HG03066 (cell line): ENCODE measurements around the gene DTWD2.
"Not testable (repeated sequence)": the region's sequence is repeated elsewhere in the genome, so short reads cannot be mapped to it uniquely, and the experiment has no call there.

Source experiments
- ATAC-seq: cut with Tn5 transposase; IDR thresholded peaks from one replicate; pipeline ENCODE4 v1.9.1; 2021; ENCODE audit warnings: low read depth; ENCODE audit not compliant: unreplicated experiment

The DTWD2 gene

GRCh38 chr5:118998861-118999260 lies 10.5 kb upstream of the DTWD2 start:
- ATAC-seq = not testable (repeated sequence)

DNA sequence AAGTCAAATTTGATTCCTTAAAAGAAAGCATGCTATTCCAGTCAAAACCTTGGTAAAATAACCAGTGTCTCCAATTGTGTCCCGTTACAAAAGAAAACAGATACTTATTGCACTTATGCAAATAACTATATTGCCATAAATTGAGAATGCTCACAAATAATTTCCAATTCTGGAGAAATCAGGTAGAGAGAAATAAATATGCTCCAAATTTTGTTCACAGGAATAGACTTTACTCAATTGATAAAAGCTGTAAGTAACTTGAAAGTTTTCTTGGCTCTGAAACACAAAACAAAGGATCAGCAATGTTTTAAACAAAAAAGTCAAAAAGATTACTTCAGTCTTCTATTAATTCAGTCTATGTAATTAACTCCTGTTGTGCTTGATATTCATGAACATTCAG lies 7.8 kb upstream of the DTWD2 start:
- no peak for ATAC-seq

DNA sequence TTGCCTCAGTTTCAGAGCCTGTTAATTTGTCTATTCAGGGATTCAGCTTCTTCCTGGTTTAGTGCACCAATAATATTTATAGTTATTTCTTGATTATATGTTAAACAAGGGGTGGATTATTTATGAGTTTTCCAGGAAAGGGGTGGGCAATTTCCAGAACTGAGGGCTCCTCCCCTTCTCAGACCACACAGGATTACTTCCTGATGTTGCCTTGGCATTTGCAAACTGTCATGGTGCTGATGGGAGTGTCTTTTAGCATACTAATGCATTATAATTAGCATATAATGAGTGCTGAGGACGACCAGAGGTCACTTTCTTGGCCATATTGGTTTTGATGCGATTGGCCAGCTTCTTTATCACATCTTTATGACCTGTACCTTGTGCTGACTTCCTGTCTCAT lies 6.2 kb upstream of the DTWD2 start:
- no peak for ATAC-seq

- ATAC-seq = not testable (repeated sequence)
Measured at GRCh38 chr5:118993118-118993517, 4.8 kb upstream of the DTWD2 start.

GRCh38 chr5:118992055-118992454 lies 3.7 kb upstream of the DTWD2 start:
- ATAC-seq = not testable (repeated sequence)

DNA sequence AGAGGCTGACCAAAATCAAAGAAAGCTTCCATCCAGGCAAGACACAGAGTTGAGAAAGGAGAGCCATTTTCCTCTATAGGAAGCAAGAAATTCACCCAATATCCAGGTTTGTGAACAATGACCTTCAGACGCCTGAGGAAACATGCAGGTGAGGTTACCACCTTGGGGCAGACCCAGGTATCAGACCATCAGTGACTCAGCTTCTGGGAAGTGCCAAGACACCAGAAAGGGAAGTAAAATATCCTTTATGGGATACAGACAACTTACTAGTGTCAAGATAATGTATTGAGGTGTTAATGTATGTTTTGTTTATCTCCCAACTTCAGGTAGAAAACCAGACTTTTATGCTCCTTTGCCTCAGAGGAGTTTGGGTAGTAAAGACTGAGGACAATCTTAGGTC lies 2.2 kb upstream of the DTWD2 start:
- no peak for ATAC-seq

- no peak for ATAC-seq
Measured at GRCh38 chr5:118989816-118990215, 1.5 kb upstream of the DTWD2 start.

GRCh38 chr5:118988866-118989180 lies 476 bp upstream of the DTWD2 start:
- ATAC-seq = no peak

GRCh38 chr5:118984602-118985001 lies 3.7 kb downstream of the DTWD2 start:
- ATAC-seq = no peak

- no peak for ATAC-seq
Measured at GRCh38 chr5:118981783-118982182, 6.6 kb downstream of the DTWD2 start.

DNA sequence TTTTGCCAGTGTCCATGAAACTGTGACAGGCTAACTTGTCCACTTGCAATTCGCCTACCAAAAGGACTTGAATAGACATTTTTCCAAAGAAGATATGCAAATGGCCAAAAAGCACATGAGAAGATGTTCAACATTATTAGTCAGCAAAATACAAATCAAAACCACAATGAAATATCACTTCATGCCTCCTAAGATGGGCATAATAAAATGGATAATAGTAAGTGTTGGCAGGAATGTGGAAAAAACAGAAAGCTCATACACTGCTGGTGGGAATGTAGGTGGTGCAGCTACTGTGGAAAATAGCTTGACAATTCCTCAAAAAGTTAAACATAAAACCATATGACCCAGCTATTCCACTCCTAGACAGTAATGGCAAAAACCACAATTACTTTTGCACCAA lies 7.9 kb downstream of the DTWD2 start:
- ATAC-seq = no peak

DNA sequence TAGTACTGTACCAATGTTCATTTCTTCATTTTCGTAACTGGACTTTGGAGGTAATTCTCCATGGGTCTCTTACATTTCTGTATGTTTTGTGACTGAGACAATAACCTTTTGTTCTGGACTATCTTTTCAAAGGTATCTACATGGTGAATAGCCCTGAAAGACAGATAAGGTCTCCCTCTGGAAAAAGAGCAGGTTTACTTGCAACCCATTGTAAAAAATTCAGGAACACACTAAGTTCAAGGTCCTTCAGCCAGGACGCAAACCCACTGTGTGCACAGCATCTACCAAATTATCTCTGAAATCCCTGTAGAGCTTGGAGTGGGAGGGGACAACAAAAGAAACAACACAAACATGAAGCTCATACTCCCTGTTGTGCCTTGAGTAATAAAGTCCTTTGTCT lies 8.3 kb downstream of the DTWD2 start:
- no peak for ATAC-seq

- not testable (repeated sequence) for ATAC-seq
Measured at GRCh38 chr5:118973779-118974445, 14.4 kb downstream of the DTWD2 start.

DNA sequence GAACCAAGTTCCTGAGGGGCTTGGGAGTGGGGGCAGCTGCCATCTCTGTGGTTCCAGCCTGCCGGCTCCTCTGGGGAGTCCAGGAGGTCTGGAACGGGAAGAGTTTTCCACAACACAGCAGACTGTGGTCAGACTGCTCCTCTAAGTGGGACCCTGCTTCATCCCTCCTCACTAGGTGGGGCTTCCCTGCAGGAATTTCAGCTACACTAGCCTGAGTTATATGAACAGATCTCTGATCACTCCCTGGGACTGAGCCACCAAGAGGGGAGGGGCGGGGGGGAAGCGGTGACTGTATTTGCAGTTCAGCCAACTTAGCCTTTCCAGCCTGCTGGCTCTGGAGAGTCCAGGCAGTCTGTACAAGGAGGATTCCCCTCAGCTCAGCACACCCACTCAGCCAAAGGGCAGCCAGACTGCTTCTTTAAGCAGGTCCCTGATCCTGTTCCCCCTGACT lies 19.4 kb downstream of the DTWD2 start:
- ATAC-seq = no peak

- no peak for ATAC-seq
Measured at GRCh38 chr5:118968406-118968911, 19.9 kb downstream of the DTWD2 start.

DNA sequence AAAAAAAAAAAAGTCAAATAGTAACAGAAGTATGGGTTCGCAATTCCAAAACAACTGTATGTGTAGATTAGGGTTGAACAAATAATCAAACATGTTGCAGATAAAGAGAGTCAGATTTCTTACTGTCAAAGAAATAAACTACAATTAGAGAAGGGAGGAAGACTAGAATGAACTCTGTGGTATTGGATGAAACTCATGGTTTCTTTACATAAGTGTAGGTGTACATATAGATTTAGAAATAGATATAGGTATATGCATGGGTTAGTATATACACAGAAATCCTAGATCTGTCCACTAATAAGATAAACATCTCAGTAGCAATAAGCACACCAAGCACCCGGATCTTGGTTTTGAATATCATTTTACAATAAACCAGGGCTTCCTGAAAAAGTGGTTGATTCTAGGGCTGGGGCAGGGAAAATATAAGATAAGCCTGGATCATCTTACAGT lies 21.3 kb downstream of the DTWD2 start:
- no peak for ATAC-seq

GRCh38 chr5:118965890-118966289 lies 22.5 kb downstream of the DTWD2 start:
- no peak for ATAC-seq

DNA sequence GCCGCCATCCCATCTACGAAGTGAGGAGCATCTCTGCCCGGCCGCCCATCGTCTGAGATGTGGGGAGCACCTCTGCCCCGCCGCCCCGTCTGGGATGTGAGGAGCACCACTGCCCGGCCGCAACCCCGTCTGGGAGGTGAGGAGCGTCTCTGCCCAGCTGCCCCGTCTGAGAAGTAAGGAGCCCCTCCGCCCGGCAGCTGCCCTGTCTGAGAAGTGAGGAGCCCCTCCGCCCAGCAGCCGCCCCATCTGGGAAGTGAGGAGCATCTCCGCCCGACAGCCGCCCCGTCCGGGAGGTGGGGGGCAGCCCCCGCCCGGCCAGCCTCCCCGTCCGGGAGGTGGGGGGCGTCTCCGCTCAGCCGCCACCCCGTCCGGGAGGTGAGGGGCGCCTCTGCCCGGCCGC lies 23.4 kb downstream of the DTWD2 start:
- not testable (repeated sequence) for ATAC-seq

GRCh38 chr5:118964388-118964787 lies 24.0 kb downstream of the DTWD2 start:
- not testable (repeated sequence) for ATAC-seq

DNA sequence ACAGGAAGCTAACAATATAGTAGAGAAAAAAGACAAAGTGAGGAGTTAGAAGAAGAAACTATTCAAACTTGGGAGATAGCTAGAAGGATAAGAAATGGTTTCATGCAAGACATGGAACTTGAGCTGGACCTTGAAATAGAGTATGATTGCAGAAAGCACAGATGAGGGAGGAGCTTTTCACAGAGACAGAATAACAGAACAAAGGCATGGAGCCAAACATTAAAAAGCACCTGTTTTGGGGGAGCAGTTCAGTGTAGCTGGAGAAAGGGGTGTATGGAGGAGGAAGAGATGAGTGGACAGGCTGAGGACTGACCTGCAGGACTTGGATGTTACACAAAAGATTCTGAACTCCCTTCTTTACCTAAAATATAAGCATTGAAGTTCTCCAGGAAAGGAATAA lies 25.2 kb downstream of the DTWD2 start:
- no peak for ATAC-seq

GRCh38 chr5:118960557-118960956 lies 27.8 kb downstream of the DTWD2 start:
- no peak for ATAC-seq

DNA sequence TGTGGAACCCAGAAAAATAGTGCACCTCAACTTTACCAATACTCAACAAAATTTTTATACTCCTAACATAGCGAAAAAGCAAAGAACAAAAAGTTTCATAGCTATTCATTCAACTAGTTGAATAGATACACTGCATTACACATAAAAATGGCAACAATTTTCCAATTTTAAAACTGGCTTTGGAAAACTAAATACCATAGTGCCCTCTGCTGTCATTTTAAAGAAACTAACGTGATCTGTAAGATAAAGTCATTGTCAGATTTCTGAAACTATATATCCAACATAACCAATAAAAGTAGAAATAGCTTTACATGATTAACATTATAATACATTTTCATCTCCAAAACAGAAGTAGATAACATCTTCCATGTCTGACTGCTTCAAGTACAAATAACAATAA lies 31.6 kb downstream of the DTWD2 start:
- ATAC-seq = no peak

DNA sequence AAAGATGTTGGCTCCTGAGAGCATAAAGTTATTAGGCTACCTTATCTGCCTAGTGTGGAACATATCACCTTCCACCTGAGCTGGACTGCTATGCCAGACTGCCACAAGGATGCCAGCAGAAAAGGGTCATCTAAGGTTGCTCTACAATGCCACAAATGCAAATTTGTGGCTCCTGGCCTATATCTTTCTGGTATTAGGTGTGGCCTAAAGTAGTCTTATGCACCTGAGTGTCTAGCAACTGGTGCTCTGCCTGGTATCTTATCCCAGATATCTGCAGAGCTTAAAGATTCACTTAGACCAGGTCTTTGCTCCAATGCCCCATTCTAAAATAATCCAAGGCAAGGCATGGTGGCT lies 34.7 kb downstream of the DTWD2 start:
- no peak for ATAC-seq
